MCF 10A (cell line): Measurements from ENCODE around the gene RFX2. TPM values are rescaled to one million over a fixed set of nuclear protein-coding genes. Genes with fewer than 3 reads are reported as not detected.

Experiments
- BruUV-seq: library from RNA; stranded (reverse); fragments of 400-500 nt; replicated peaks from 2 replicates; lab custom pipeline; 2021; lab: Mats Ljungman, UMichigan
- CTCF ChIA-PET: fragments of 300-600 bp; sonication (Branson Sonifier 250); formaldehyde crosslinking; extraction: SDS; loops from one replicate; lab custom pipeline; 2021; ENCODE audit warnings: antibody characterized with exemption, inconsistent platforms; lab: Yijun Ruan, JAX
- POLR2A ChIA-PET: fragments of 300-600, 350-650 bp; sonication (Branson Sonifier 250); formaldehyde crosslinking; extraction: SDS; loops from one replicate; lab custom pipeline; 2020; ENCODE audit warnings: antibody characterized with exemption, inconsistent platforms; lab: Yijun Ruan, JAX
- DNase-seq: peaks from one replicate; pipeline ENCODE4 v3.0.0-alpha.2; 2018; ENCODE audit not compliant: unreplicated experiment
- H3K27ac Mint-ChIP-seq: one replicate; pipeline ENCODE4 v1.8.0; 2022; ENCODE audit warnings: mild to moderate bottlenecking, low read depth, mixed read lengths; ENCODE audit not compliant: unreplicated experiment
- H3K27me3 Mint-ChIP-seq: one replicate; pipeline ENCODE4 v1.8.0; 2022; ENCODE audit warnings: mixed read lengths; ENCODE audit not compliant: insufficient read depth, unreplicated experiment
- H3K36me3 Mint-ChIP-seq: one replicate; pipeline ENCODE4 v1.8.0; 2022; ENCODE audit warnings: mild to moderate bottlenecking, moderate library complexity, mixed read lengths; ENCODE audit not compliant: insufficient read depth, unreplicated experiment
- H3K4me1 Mint-ChIP-seq: one replicate; pipeline ENCODE4 v1.8.0; 2022; ENCODE audit warnings: mixed read lengths; ENCODE audit not compliant: insufficient read depth, unreplicated experiment
- H3K4me3 Mint-ChIP-seq: one replicate; pipeline ENCODE4 v1.8.0; 2022; ENCODE audit warnings: mild to moderate bottlenecking, moderate library complexity, mixed read lengths; ENCODE audit not compliant: unreplicated experiment
- H3K9me3 Mint-ChIP-seq: one replicate; pipeline ENCODE4 v1.8.0; 2022; ENCODE audit warnings: mixed read lengths; ENCODE audit not compliant: unreplicated experiment
- intact Hi-C: fragments of 100-400 bp; cut with micrococcal nuclease; formaldehyde crosslinking; loops from 2 replicates; pipeline ENCODE4 v1.14.1; 2022
- total RNA-seq: library from RNA; stranded (reverse); gene quantifications from 2 replicates; pipeline ENCODE4 v1.2.3, GENCODE V29; 2022
- TF ChIP-seq, protein P1 (sequence below): fragments of 200-600 bp; IDR thresholded peaks from one replicate; pipeline ENCODE4 v1.8.0; 2022; ENCODE audit warnings: antibody characterized with exemption, mild to moderate bottlenecking; ENCODE audit not compliant: unreplicated experiment

Gene RFX2
- total RNA-seq, 1 experiment from 2014 or later, result 9.9 TPM

DNA sequence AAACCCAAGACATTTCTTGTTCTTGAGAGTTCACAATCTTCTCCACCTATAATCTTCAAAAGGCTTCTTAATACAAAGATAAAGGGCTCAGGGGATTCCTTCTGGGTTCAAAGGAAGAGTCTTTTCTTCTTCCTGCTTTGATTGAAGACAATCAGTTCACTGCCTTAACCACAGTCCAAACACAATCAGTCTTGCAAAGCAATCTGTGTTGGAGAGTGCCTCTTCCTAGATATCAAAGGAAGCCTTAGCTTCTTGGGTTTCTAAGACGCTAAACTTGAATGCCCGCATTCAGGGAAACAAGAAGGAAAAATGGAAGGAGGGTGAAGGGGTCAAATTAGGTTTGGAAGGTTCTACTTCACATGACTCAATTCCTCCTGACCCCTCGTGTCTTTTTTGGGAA lies 159.6 kb downstream of the RFX2 start:
- intact Hi-C loops, result no loop called here
- Mint-ChIP-seq H3K36me3 (peaks cover 26% of the 10 kb centered on the region), H3K4me3 (no peak overlapping the region), H3K9me3 (no peaks in the 10 kb centered on the region), H3K27me3 (no peaks in the 10 kb centered on the region), H3K4me1 (peaks cover 16% of the 10 kb centered on the region), H3K27ac (no peak overlapping the region)
- TF ChIP-seq, protein P1, sequence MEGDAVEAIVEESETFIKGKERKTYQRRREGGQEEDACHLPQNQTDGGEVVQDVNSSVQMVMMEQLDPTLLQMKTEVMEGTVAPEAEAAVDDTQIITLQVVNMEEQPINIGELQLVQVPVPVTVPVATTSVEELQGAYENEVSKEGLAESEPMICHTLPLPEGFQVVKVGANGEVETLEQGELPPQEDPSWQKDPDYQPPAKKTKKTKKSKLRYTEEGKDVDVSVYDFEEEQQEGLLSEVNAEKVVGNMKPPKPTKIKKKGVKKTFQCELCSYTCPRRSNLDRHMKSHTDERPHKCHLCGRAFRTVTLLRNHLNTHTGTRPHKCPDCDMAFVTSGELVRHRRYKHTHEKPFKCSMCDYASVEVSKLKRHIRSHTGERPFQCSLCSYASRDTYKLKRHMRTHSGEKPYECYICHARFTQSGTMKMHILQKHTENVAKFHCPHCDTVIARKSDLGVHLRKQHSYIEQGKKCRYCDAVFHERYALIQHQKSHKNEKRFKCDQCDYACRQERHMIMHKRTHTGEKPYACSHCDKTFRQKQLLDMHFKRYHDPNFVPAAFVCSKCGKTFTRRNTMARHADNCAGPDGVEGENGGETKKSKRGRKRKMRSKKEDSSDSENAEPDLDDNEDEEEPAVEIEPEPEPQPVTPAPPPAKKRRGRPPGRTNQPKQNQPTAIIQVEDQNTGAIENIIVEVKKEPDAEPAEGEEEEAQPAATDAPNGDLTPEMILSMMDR, result no peak
- BruUV-seq, result no TSS peak
- DNase-seq, result no peak
- POLR2A ChIA-PET, result no interaction called here
- CTCF ChIA-PET, result interaction anchor here (1.2 to 3.0 kb wide), 2 partner anchors 17 to 147 kb away, joined by 4 to 13 read pairs; no protein-coding TSS in a partner anchor

DNA sequence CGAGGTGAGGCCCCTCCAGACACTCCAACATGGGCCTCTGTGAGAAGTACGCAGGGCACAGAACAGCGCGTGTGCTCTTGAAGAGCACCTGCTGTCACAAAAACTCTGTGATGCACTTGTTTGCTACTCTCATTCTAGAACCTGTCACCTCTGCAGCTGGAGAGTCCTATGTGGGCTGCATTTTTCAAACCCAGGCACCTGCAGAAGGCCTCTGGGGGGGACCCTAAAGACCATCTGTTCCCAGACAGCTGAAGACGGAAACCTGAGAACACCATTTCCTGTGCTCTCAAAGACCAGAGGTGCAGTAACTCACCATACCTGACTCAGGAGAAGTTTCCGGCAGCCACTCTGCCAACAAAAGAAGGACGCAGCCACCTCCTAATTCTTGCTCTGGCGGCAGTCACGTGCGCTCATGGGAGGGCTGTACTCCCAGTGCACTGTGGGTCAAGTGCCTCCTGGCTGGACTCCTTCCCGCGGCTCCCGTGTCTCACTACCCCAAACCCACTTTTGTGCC lies 160.5 kb downstream of the RFX2 start:
- intact Hi-C loops, result no loop called here
- Mint-ChIP-seq H3K27ac (no peak overlapping the region), H3K9me3 (no peaks in the 10 kb centered on the region), H3K4me1 (peaks cover 16% of the 10 kb centered on the region), H3K4me3 (no peak overlapping the region), H3K27me3 (no peaks in the 10 kb centered on the region), H3K36me3 (peaks cover 32% of the 10 kb centered on the region)
- no peak for DNase-seq
- POLR2A ChIA-PET, result no interaction called here
- no TSS peak for BruUV-seq
- TF ChIP-seq, protein P1, result no peak
- CTCF ChIA-PET, result interaction anchor here (1.2 to 3.8 kb wide), 2 partner anchors 18 to 146 kb away, joined by 4 to 24 read pairs; no protein-coding TSS in a partner anchor

DNA sequence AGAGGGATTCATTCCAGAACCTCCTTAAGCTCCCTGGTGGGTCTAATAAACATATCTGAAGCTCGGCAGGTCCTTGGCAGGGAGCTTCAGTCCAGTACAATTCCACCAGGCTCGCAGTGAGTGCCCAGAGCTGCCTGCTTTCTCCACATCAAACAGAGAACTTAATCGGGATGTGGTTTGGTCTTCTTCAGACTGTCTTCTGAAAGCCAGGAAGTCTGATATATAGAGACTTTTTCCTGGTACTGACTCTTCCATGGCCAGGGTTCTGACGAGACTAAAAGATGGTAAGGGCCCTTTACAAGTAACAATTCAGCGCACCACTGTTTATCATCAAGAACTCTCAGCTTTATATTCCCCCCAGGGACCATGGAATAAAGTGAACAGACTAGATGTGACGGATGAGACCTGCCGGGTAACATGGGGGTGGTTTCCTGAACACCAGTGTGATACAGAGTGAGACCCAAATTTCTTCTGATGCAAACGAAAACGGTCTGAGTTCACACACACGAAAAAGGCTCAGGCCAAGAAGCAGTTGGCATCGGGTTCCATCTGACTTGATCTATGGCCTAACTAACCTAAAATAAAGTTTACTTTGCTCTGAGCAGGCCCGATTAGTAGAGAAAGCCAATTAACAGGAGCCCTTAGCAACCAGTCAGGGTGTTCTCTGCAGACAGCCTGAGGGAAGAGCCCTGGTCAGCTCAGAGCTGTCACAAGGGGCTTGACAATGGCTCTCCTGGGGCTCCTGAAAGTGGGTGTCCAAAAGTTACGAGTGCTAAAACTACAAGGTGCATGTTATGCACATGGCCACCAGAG lies 161.3 kb downstream of the RFX2 start:
- Mint-ChIP-seq H3K27me3 (no peaks in the 10 kb centered on the region), H3K36me3 (peaks cover 32% of the 10 kb centered on the region), H3K9me3 (no peaks in the 10 kb centered on the region), H3K27ac (no peak overlapping the region), H3K4me1 (peaks cover 10% of the 10 kb centered on the region), H3K4me3 (no peak overlapping the region)
- BruUV-seq, result no TSS peak
- POLR2A ChIA-PET, result interaction anchor here (0.5 to 1.1 kb wide), 2 partner anchors 12 to 915 kb away, joined by 3 read pairs; no protein-coding TSS in a partner anchor
- CTCF ChIA-PET, result interaction anchor here (0.6 to 3.8 kb wide), 2 partner anchors 18 to 30 kb away, joined by 5 to 24 read pairs; no protein-coding TSS in a partner anchor
- TF ChIP-seq, protein P1, result no peak
- intact Hi-C loops, result no loop called here
- no peak for DNase-seq

DNA sequence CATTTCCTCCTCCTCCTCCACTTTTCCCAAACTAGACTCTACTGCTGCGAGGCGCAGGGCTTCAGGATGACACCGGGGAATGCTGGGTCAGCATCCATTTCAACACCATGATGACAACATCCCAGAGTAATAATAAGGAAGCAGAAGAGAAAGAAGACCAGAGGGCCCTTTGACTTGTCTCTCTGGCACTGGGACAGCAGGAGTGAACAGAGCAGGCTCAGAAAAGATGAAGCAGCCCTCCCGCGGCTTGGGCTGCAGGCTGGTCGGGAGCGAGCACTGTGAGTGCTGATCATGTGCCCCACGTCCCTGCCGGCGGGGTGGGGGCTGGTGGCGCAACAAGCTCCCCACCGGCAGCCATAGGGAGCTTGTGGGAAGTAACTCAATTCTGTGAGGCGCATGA lies 162.9 kb downstream of the RFX2 start:
- H3K4me3 Mint-ChIP-seq, result no peak overlapping the region
- no peak overlapping the region for H3K27ac Mint-ChIP-seq
- no peaks in the 10 kb centered on the region for H3K27me3 Mint-ChIP-seq
- DNase-seq, result no peak
- H3K9me3 Mint-ChIP-seq, result no peaks in the 10 kb centered on the region
- no TSS peak for BruUV-seq
- TF ChIP-seq, protein P1, result no peak
- no peaks in the 10 kb centered on the region for H3K4me1 Mint-ChIP-seq
- H3K36me3 Mint-ChIP-seq, result peaks cover 38% of the 10 kb centered on the region
- ChIA-PET POLR2A (interaction anchor here (0.6 to 1.1 kb wide), 3 partner anchors 9 to 558 kb away, joined by 3 to 4 read pairs (median 3); no protein-coding TSS in a partner anchor), CTCF (interaction anchor here (0.7 to 3.8 kb wide), 2 partner anchors 11 to 20 kb away, joined by 3 to 24 read pairs; no protein-coding TSS in a partner anchor)
- intact Hi-C loops, result no loop called here
